Measurements from ENCODE around the gene NUBP2.

NUBP2 gene

DNA sequence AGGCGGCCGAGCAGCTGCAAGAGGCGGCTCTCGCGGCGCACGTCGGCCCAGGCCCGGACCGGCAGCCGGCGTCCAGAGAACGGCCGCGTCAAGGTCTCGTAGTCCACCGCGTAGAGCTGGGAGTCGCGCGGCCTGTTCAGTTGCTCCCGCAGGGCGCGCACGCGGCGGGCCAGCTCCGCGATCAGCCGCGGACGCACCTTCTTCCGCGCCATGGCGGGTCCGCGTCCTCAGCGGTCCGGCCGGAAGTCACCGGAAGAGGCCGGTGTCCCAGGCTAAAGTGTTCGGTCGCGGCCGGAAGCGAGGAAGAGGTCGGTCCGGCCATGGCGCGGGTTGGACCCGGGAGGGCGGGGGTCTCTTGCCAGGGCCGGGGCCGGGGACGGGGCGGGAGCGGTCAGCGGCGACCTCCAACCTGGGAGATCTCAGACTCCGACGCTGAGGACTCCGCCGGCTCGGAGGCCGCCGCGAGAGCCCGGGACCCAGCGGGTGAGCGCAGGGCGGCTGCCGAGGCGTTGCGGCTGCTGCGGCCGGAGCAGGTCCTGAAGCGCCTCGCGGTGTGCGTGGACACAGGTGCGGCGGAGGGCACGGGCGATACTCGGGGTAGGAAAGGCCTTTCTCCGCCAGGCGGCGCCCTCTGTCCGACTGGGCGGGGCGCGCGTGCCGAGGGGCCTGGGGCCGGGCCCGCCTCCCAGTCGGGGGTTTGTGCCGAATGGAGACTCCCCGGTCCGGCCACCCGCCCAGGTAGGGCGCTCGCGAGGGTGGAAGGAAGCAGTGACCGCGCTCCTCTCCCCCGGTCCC, 9.7 kb upstream of the NUBP2 start, which contains the start of gene MRPS34:
Gene MRPS34, minus strand, starts transcription at position 227 of the 795 bp plus-strand sequence. Its CDS starts 15 bp downstream, at position 212.
- peak; percentile 78 for DNase-seq

DNA sequence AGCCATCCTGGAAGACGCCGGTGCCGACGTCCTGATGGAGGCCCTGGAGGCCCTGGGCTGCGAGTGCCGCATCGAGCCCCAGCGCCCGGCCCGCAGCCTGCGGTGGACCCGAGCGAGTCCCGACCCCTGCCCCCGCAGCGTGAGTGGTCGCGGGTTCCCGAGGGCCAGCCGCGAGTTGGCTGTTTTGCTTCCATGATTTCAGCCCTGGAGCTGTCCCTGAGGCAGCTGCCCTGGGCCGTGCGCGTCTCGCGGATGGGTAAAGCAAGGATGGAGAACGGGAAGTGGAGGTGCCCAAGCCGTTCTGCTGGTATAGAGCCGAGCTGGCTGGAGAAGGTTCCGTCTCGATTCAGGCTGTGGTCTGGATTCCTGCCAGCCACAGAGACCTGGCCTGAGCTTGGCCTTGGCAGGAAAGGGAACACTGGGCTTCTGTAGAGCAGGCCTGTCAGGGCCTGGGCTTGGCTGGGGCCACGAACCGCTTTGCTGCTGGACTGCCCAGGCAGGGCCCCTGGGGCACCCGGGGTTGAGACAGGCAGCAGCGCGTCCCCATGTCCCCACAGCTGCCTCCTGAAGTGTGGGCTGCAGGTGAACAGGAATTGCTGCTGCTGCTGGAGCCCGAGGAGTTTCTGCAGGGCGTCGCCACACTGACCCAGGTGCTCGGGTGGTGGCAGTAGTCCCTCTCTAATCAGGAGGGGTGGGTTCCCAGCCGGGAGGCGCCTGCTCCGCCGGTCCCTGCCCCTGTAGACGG, 8.9 kb upstream of the NUBP2 start:
- DNase-seq = no peak

DNA sequence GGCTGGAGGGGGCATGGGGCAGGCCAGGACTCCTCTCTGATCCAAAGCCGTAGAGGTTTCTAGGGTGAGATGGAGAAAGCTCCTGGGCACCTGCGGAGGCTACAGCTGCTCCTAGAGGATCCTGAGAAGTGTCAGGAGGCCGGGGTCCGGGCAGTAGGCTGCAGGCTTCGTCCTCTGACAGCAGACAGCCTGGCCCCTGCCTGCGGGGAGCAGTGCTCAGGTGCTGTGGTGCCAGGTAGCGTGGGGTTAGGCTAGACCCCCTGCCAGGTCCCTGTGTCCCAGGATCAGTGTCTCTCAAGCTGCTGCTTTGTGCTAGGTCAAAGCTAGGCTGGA, 8.3 kb upstream of the NUBP2 start:
- no peak for DNase-seq

DNA sequence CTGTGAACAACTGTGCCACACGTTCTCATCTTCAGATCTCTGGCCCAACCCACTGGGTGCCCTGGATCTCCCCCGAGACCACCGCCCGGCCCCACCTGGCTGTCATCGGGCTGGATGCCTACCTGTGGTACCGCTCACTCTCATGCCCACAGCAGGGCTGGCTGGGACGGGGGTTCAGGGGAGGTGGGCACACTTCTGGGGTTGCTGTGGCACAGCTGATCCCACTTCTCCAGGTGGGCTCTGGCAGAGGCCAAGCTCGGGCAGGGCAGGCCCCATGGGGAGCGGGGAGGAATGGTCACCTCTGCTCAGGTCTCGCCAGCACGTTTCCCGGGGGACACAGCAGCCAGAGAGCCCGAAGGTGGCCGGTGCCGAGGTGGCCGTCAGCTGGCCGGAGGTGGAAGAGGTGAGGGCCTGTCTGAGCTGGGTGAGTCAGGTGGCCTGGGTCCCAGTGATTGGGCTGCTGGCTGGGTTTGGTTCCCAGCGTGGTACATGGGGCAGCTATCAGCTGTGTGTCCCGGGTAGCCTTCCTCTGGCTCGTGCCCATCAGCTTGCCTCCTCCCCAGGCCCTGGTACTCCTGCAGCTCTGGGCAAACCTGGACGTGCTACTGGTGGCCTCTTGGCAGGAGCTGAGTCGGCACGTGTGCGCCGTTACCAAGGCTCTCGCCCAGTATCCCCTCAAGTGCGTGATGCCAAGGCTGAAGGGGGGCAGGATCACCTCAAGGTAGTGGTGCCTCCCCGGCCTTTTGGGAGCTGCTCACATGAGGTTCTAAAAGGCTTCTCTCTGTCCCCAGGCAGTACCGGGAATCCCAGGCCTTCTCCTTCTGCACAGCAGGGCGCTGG, 7.5 kb upstream of the NUBP2 start:
- DNase-seq = no peak

DNA sequence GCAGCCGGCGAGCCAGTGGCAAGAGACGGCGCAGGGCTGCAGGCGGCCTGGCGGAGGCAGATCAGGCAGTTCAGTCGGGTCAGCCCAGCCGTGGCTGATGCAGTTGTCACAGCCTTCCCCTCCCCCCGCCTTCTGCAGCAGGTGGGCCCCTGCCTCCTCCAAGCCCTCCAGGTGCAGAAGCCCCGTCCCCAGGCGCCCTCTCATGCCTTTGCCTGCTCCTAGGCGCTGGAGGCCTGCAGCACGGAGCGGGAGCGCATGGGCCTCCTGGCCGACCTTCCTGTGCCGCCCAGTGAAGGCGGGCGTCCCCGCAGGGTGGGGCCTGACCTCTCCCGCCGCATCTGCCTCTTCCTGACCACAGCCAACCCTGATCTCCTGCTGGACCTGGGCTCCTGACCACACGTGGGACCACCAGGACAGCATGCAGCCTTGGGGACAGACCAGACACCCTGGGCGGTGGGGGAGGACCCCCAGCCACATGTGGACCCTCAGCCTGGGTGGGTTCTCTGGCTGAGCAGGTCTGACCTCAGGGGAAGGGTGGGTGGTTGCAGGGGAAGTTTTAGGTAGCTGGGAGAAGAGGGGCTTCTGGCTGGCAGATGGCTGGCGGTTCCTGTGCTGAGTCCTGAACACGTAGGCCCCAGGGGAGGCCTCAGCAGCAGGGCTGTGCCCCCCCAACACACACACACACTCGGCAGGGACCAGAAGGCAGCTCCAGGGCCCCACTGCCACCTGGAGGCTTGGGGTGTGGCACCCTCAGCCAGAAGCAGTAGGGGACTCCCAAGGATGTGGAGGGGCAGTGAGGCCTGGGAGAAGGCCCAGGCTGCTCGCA, 6.7 kb upstream of the NUBP2 start:
- no peak for DNase-seq

DNA sequence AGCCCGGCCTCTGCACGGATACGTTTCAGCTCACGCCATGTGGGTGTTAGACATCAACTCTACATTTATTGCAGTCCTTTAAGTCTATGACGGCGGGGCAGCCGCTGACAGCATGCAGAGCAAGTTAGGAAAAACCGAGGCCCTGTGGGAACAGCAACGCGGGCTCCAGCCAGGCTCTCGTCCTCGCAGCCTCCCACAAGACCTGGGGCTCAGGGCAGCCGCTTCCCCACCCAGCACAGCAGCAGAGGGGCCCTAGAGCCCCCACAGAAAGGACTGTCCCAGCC, 6.1 kb upstream of the NUBP2 start:
- DNase-seq = no peak

DNA sequence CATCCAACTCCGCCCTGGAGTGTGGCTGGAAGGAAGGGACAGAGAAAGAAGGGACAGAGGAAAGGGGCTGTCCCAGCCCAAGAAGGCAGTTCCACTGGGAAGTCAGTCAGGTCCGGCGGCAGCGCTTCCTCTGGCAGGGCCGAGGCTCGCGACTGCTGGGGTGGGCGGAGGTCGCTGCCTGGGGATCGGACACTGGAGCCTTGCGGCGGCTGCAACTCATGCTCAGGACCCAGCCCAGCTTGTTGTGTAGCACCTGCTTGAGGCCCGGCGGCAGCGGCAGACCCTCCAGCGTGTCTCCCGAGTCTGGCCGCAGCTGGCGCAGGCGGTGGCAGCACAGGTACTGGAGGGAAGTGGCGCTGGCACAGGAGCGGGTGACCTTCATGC, 5.8 kb upstream of the NUBP2 start:
- DNase-seq = no peak

DNA sequence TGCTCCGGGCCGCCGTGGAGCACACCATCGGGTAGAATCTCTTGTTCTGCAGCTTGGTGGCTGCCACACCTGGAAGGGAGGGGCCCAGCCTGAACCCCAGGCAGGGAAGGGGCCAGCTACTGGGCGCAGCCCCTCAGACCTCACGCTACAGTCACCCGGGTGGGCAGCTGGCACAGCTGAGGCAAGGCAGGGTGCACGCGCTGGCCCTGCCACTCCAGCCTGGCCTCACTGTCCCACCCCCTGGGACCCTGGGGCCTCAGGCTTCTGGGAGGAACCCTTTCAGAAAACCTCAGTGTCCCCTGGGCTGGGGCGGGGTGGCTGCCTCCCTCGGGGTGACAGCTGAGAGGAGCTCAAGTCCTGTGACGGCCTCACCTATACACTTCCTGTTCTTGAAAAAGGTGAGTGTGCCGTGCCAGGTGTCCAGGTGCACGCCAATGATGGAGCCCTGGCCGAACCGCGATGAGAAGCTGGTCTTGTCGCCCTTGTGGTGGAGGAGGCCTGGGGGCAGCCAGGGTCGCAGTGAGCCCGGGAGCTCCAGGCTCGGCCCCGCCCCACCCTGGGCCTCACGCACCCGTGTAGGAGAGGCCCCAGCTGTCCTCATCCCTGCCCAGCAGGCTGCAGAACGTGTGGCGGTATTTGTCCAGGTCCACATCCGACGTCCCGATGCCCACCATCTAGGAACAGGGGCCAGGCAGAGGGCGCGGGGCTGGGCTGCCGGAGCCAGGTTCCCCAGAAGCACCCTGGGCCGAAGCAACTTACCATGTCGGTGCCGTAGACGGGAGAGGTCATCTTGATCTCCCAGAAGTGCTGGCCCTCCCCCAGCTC, 5.2 kb upstream of the NUBP2 start:
- DNase-seq = no peak

DNA sequence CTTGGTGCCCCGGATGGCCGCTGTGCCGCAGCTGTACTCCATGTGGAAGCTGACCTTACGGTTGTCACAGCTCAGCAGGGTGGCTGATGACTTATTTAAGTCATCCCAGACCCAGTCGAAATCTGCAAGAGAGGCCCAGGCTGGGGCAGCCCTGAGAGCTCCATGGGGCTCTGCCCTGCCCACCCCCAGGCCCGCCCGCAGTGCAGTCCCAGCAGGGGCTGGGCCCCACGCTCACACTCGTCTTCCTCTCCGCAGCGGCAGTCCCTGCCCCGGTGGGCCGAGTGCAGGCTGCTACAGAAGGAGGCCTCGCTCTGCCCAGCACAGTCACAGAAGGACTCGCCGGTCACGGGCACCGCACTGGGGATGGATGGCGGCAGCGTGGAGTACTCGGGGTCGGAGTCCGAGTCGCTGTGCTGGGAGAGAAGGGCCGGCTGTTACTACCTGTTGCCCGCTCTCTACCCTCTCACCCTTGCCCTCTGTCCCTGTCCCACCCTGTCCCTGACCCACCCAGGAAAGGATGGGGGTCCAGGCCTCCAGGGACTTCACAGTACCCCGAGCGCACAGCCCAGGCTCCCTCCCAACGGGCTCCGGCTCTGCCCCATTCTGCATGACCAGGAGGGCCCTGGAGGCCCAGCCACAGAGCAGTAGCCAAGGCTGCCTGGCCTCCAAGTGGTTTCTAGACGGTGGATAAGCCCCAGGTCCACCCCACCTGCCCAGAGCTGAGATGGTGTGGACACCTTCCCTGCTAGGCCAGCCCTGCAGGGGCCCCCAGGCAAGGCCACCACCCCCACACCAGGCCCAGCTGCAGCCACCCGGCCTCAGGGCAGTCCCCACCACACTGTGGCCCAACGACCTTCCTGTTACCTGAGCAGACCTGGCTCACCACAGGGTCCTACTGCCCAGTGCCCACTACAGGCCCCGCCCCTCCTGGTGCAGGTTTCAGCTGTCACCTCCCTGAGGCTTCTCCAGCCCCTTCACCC, 4.3 kb upstream of the NUBP2 start:
- no peak for DNase-seq

DNA sequence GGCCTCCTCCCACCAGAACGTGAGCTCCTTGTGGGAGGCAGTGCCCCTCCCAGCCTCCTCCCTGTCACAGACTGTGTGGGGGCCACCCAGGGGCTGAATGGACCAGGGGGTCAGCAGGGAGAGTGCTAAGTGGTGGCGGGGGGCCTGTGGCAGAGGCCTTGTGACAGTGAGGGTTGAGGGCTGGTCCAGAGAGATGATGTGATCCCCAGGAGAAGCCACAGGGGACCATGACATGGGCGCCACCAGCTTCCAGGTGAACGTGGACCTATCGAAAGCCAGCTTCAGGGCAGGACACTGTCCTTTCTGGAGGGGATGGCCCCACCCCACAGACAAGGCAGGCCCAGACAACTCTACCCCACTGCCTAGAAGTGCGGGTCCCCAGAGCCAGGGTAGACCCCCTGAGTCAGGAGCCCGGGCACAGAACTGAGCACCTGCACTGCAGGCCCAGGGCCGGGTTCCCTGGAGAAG, 3.5 kb upstream of the NUBP2 start:
- no peak for DNase-seq

DNA sequence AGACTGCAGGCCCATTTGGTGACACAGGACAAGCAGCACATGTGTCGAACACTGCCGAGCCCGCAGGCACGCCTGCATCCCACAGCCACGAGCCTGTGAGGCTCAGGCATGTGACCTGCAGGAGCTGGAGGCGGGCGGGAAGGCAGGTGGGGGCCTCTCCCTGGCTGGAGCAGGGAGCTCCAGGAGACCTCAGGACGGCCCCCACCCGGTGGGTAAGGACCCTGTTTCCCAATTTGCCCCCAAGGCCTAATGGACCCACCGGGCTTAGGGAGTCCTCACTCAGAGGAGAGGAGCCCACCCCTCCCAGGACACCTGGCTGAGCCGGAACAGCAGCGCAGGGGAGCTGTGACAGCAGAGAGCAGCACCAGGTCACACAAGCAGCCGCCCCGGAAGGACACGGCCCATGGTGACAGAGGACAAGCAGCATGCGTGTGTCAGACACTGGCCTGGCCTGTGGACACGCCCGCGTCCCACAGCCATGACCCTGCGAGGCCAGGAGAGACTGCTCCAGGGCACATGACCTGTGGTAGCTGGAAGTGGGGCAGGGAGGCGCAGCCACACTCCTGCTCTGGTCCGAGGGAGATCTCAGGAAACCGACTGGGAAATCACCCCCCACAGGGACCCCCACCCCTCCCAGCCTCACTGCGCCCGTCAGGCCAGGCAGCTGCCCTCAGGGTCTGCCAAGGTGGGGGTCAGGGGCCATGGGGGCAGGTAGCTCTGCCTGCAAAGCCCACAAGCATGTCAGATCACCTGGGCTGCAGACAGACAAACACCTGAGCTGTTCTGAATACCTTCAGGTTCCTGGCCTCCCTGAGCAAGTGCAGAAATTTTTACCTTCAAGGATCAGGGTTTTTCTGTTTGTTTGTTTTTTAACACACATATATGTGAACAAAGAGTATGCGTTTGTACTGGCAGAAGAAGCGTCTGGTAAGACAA, 2.8 kb upstream of the NUBP2 start:
- DNase-seq = no peak

DNA sequence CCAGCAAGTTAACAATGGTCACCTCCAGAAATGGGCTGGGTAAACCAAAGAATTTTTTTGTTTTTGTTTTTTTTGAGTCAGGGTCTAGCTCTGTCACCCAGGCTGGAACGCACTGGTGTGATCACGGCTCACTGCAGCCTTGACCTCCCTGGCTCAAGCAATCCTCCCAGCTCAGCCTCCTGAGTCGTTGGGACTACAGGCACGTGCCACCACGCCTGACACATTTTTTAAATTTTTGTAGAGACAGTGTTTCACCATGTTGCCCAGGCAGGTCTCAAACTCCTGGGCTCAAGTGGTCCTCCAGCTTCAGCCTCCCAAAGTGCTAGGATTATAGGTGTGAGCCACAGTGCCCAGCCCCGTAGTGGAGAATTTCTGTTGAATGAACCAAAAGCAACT, 2.1 kb upstream of the NUBP2 start:
- DNase-seq = no peak

DNA sequence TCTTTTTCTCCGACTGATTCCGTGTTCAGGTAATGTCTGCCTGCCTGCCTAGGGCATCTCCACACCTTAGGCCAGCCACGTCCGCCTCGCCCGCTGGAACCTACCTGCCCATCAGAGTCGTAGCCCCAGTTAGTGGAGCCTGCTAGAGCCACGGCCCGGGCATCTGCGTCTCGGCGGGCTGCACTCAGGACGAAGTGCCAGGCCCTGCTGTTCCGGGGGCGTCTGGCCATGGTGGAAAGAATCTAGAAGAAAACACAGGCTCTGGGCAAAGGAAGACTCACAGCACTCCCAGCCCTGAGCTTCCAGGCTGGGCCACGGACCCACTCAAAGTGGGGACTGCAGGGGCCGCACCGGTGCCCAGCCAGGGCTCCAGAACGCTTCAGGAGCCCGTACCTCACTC, 1.5 kb upstream of the NUBP2 start:
- DNase-seq = no peak

DNA sequence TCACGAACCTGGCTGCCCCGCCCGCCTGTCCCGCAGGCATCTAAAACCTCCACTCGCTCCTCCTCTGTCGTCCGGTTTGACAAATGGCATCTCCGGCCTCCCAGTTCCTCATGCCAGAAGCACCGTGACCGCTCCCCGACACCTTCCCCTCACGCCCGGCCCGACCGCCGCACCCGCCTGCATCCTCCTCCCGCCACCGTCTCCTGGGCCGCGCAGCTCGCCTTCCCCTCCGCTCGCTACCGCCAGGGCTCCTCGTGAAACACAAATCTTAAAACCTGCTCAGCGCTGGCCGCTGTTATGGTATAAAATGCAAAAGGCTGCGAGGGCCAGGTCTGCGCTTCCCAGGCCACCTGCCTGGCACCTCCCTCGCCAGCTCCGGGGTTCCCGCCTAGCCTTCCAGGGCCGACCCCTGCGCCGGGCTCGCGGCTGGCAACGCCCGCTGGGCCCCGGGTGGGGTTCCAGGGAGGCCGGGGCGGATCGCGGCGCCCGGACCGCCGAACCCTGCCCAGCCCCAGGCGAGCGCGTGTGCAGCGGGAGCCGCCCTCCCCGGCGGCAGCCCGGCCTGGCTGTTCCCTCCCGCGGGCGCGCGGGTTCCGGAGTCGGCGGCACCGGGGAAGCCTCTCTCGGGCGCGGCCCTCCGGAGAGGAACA, 877 bp upstream of the NUBP2 start:
- no peak for DNase-seq

DNA sequence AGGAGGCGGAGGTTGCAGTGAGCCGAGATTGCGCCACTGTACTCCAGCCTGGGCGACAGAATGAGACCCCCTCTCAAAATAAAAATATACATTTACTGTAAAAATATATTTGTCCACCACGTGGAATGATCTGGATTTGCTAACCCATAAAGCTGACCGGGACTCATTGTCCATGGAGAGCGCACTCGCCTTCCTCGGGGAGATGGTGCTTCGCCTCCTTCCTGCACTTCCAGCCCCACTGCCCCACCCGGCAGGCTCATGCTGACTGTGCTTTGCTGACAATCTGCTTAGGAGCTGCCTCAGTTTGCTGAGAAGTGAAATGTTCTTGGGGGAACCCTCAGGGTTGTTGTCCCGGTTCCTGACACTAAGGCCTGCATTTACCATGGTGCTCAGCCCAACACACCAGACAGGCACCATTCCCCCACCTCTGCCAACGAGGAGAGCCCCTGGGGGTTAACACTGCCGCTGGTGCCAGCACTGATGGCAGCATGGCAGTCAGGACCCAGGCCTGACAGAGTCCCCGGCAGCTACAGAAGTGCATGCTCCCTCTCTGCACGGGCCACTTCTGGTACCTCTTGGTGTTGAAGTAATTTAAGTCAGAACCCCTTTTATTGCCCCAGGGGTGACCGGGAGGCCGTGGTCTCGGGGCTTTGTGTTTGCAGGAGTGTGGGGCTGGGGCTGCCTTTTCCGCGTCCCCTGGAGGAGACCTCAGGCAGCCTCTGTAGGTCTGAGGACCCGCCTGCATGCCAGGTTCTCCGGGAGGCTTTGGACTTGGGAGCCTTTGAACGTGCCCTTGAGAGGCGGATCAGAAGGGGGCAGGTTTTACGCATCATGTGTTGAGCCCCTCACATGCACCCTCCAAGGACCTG, 2.5 kb downstream of the NUBP2 start:
- no peak for DNase-seq

DNA sequence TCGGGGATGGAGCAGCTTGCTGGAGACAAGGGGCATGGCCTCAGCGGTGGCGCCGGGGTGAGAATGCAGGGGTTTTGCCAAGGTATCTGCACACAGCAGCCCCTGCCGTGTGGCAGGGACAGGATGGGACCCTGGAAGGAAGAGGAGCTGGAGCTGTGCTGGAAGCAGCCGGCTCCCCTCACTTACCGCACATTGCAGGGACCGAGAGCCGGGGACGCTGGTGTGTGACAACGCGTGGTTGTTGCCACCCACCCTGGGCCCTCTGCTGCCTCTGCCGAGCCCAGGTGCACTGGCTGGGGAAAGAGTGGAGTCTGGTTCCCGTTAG, 3.0 kb downstream of the NUBP2 start:
- no peak for DNase-seq

DNA sequence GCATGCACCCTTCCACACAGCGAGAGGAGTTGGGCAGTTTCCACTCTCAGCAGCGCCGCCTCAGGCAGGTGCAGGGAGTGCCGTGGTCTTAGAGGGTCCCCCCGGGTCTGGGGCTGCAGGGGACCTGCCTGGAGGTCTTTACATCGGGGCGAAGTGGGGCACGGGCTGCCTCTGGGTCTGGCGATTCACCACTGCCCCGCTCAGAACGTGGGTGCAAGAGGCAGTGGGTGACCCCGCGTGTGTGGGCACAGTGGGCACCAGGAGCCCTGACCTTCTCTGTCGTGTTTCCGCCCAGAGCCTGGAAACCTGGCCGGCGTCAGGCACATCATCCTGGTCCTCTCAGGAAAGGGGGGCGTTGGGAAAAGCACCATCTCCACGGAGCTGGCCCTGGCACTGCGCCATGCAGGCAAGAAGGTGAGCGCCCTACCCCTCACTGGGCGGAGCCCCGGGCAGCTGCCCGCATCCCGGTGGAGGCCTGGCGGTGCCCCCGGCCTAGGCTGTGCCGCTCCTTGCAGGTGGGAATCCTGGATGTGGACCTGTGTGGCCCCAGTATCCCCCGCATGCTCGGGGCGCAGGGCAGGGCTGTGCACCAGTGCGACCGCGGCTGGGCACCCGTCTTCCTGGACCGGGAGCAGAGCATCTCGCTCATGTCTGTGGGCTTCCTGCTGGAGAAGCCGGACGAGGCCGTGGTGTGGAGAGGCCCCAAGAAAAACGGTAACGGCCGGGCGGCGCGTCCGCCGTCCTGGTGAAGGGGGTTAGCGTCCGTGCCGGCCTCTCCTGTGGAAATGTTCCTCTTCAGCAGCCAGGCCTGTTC, 3.7 kb downstream of the NUBP2 start:
- DNase-seq = no peak

DNA sequence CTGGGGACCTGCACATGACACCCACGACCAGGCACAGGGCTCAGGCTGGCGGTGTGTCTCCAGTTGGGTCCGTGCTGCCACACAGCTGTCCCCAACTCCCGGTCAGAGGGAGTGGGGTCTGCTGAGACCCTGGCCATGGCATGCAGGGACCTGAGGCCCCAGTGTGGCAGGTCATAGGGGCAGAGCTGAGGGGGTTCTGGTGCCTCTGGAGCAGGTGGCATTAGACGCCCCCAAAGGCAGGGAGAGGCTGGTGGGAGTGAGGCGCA, 4.2 kb downstream of the NUBP2 start:
- no peak for DNase-seq
